ENCODE measurements around the gene CZIB.

The CZIB gene

GRCh38 chr1:53176452-53177208, 43.8 kb downstream of the CZIB start:
- in situ Hi-C loops (cut with HindIII; ENCODE audit: low pct_ligation_motif_present, low sequenced_read_pairs): no loop called here
- Histone ChIP-seq H3K4me3 (ENCODE audit: low read depth, low read length) (no peak overlapping the region), H3K27ac (no peak overlapping the region), H3K27me3 (replicated peaks) (no peaks in the 10 kb centered on the region), H3K36me3 (replicated peaks) (no peaks in the 10 kb centered on the region)
- no peak for DNase-seq
- TF ChIP-seq, protein P1, sequence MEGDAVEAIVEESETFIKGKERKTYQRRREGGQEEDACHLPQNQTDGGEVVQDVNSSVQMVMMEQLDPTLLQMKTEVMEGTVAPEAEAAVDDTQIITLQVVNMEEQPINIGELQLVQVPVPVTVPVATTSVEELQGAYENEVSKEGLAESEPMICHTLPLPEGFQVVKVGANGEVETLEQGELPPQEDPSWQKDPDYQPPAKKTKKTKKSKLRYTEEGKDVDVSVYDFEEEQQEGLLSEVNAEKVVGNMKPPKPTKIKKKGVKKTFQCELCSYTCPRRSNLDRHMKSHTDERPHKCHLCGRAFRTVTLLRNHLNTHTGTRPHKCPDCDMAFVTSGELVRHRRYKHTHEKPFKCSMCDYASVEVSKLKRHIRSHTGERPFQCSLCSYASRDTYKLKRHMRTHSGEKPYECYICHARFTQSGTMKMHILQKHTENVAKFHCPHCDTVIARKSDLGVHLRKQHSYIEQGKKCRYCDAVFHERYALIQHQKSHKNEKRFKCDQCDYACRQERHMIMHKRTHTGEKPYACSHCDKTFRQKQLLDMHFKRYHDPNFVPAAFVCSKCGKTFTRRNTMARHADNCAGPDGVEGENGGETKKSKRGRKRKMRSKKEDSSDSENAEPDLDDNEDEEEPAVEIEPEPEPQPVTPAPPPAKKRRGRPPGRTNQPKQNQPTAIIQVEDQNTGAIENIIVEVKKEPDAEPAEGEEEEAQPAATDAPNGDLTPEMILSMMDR (IDR thresholded peaks at IDR 0.05; ENCODE audit: low read depth, low read length, missing control alignments): peak; percentile 18

- in situ Hi-C loops (cut with HindIII; ENCODE audit: low pct_ligation_motif_present, low sequenced_read_pairs): no loop called here
- Histone ChIP-seq H3K27me3 (replicated peaks) (no peaks in the 10 kb centered on the region), H3K27ac (no peak overlapping the region), H3K36me3 (replicated peaks) (no peaks in the 10 kb centered on the region), H3K4me3 (ENCODE audit: low read depth, low read length) (no peak overlapping the region)
- DNase-seq: no peak
- TF ChIP-seq, protein P1 (IDR thresholded peaks at IDR 0.05; ENCODE audit: low read depth, low read length, missing control alignments): no peak
Observed at GRCh38 chr1:53174971-53175913, 45.2 kb downstream of the CZIB start.

GRCh38 chr1:53172426-53173128, 47.9 kb downstream of the CZIB start:
- in situ Hi-C loops (cut with HindIII; ENCODE audit: low pct_ligation_motif_present, low sequenced_read_pairs): no loop called here
- Histone ChIP-seq H3K27ac (no peak overlapping the region), H3K27me3 (replicated peaks) (no peaks in the 10 kb centered on the region), H3K36me3 (replicated peaks) (no peaks in the 10 kb centered on the region), H3K4me3 (ENCODE audit: low read depth, low read length) (no peak overlapping the region)
- TF ChIP-seq, protein P1 (IDR thresholded peaks at IDR 0.05; ENCODE audit: low read depth, low read length, missing control alignments): peak; percentile 40
- no peak for DNase-seq

GRCh38 chr1:53166912-53167311, 53.5 kb downstream of the CZIB start:
- Histone ChIP-seq H3K4me3 (ENCODE audit: low read depth, low read length) (no peak overlapping the region), H3K36me3 (replicated peaks) (no peaks in the 10 kb centered on the region), H3K27ac (no peak overlapping the region), H3K27me3 (replicated peaks) (no peaks in the 10 kb centered on the region)
- DNase-seq: no peak
- TF ChIP-seq, protein P1 (IDR thresholded peaks at IDR 0.05; ENCODE audit: low read depth, low read length, missing control alignments): no peak
- in situ Hi-C loops (cut with HindIII; ENCODE audit: low pct_ligation_motif_present, low sequenced_read_pairs): no loop called here

DNA sequence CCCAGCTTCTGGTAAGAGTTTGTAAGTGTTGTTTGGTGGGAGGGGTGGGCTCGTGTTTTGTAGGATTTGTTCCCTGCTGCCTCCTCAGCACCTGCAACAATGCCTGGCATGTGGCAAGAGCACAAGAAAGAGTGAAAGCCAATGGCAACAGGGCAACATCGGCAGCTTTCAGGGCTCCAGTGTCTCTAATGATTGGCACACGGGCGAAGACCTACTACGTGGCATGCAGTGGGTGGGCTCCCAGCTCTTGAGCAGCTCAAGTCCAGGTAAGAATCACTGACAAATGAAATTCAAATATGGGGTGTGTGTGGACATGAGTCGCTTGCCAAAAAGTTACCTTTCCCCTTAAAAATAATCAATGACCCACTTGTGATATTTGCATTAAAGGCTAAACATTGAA, 54.1 kb downstream of the CZIB start:
- no peak for DNase-seq
- in situ Hi-C loops (cut with HindIII; ENCODE audit: low pct_ligation_motif_present, low sequenced_read_pairs): no loop called here
- TF ChIP-seq, protein P1 (IDR thresholded peaks at IDR 0.05; ENCODE audit: low read depth, low read length, missing control alignments): no peak
- no peaks in the 10 kb centered on the region for H3K36me3 ChIP-seq (replicated peaks)
- no peak overlapping the region for H3K27ac ChIP-seq
- H3K27me3 ChIP-seq (replicated peaks): no peaks in the 10 kb centered on the region
- no peak overlapping the region for H3K4me3 ChIP-seq (ENCODE audit: low read depth, low read length)
